Hepatic stellate cell (primary cell): ENCODE data around the gene TMEM91.

Experiments used
- DNase-seq: peaks from one replicate; pipeline ENCODE4 v3.0.0; 2011; ENCODE audit warnings: low spot score

The TMEM91 gene

DNA sequence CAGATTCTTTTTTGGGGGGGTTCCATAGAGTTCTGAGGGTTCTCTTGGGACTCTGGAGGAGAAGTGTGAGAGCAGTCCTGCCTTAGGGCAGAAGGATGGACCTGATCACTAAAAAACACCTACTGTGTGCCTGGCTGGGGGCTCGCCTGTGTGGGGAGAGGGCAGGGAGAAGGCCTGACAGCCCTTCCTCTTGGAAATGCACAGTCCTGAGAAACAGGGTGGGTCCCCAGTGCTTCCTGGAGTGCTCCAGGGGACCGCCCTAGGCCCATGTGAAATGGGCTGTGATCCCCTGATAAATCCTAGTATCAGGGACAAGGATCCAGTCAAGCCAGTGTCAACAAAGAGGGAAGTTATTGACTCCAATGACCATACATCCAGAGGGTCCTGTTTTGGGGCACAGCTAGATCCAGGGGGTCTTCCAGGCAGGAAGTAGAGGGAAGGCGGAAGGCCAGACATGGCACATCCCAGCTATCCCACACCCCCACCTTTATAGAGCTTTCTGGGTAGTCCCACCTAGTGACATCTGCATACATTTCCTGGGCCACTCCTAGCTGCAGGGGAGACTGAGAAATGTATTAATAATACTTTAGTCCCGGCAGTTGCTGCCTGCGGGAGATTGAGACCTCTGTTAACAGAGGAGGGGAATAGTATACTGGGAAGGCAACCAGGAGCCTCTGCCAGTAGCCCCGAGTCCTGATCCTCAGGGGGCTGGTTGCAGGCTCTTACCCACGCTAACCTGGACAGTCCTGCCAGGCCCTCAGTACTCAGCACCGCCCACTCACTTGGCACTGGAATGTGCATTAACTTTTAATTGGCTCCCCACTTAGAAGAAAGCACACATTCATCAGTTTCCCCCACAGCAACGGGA is 35.0 kb downstream of the TMEM91 start:
- no peak for DNase-seq

GRCh38 chr19:41411968-41412265 is 35.6 kb downstream of the TMEM91 start:
- no peak for DNase-seq

GRCh38 chr19:41412953-41413352 is 36.6 kb downstream of the TMEM91 start:
- DNase-seq: no peak

DNA sequence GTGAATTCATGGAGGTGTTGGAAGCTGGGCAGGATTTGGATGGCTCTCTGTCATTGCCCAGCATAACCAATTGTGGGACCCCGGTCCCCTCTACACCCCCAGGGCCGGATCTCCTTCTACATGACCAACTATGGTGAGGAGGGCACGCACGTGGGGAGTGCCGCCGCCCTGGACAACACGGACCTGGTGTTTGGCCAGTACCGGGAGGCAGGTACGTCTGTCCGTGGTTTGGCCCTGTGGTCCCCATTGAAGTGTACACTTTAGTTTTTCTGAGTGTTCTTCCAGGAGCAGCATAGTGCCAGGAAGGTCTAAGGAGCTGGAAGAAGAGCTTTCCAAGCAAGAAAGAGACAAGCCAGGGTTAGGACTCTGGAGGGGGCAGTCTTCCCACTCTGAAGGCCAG is 37.6 kb downstream of the TMEM91 start:
- no peak for DNase-seq

DNA sequence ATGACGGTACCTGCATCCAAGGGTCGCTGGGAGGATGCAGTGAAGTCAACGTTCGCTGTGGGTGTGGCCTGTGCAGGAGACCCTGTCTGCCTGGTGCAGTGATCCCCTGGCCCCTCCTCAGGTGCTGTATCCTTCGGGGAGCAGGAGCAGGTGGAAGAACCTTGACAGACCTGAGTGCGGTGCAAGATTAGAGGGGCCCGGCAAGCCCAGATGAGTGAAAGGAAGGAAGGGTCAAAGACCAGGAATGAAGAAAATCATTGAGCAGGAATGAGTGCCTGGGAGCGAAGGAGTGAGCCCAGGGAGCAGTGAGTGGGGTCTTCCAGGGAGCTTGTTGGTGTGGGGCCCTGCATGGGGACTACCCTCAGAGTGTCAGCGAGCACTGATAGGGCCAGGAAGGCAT is 38.1 kb downstream of the TMEM91 start:
- no peak for DNase-seq

DNA sequence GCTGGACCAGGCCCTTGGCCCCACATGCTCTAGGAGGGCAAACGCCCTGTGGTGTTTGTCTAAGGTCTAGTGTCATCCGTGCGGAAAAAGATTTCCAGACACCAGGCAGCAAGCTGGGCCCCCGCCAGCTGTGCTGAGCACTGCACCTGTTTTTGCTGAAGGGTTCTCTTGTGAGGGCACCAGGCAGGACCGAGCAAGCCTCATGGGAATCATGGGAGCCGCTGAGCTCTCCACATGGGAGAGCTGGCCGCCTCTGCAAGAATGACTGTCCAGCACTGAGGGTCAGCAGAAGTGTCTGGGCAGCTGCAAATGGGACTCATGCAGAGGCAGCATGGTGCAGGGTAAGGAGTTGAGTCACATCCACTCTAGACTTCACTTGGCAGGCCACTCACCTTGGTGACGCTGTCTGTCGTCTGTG is 38.8 kb downstream of the TMEM91 start:
- DNase-seq: no peak

DNA sequence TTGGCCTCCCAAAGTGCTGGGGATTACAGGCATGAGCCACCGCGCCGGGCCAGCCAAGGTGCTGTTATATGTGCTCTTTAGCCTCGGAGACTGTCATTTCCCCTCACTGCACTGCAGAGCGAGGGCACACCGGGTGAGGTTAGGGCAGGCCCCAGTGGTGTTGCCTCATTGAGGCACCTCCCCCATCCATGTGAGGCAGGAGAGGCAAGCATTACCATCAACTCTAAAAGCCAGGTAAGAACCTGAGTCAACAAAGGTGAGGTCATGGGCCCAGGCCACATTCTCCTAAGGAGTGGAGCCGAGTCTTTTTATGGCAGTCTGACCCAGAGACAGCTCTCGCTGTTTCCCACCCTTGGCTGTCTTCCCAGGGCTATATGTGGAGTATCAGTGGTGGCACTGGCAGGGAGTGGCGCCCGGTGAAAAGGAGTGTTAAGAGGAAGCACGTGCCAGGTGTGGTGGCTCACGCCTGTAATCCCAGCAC is 39.9 kb downstream of the TMEM91 start:
- no peak for DNase-seq

DNA sequence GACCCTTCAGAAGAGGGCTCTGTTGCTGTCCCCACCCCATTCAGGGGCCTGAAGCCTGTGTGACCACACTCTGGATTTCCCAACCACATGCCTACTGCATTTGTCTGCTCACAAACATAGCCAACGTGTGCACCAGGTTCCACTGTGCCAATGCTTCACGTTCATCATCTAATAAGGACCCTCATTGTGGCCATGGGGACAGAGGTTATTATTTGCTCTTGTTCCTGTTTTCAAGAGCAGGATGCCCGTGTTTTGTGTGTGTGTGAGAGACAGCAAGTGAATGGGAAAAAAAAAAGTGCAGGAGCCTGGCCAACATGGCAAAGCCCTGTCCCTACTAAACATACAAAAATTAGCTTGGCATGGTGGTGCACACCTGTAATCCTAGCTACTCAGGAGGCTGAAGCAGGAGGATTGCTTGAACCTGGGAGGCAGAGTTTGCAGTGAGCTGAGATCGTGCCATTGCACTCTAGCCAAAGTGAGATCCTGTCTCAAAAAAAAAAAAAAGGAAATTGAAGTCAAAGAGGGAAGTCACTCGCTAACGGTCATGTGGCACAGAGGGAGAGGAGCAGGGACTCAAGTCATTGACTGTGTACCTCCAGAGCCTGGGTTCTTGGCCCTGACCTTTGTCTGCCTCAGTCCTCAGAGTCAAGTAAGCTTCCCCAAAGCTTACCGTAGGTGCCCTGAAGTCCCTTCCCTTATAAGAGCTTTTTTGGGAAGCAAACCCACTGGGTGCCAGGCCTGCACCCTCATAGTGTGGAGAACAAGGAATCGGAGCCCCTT is 44.0 kb downstream of the TMEM91 start:
- DNase-seq: no peak

DNA sequence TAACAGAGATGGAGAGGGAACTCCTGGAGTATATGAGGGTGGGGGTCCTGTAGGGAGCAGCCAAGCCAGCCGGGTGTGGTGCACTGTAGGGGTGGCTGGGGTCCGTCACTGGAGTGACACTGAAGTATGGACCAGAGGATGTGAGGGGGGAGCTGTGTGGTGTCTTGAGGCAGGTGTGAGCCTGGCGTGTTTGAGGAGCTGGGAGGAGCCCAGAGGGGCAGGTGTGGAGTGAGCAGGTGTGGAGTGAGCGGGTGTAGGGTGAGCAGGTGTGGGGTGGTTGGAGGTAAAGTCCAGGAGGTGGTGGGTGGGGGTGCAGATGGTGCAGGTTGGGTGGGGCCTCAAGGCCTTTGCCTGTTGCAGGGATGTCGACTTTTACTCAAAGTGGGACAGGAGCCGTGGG is 45.0 kb downstream of the TMEM91 start:
- DNase-seq: no peak

DNA sequence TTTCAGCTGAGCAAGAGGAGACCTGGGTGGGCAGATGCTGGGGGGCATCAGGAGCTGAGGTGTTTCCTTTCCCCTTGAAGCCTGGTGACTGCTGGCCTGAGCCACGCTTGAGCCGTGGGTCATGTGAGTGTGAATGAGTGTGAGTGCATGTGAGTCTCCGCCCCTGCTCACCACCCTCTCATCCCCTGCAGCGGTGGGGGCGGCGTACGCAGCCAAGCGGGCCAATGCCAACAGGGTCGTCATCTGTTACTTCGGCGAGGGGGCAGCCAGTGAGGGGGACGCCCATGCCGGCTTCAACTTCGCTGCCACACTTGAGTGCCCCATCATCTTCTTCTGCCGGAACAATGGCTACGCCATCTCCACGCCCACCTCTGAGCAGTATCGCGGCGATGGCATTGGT is 45.6 kb downstream of the TMEM91 start:
- DNase-seq: no peak

GRCh38 chr19:41422456-41422855 is 46.1 kb downstream of the TMEM91 start:
- DNase-seq: no peak

DNA sequence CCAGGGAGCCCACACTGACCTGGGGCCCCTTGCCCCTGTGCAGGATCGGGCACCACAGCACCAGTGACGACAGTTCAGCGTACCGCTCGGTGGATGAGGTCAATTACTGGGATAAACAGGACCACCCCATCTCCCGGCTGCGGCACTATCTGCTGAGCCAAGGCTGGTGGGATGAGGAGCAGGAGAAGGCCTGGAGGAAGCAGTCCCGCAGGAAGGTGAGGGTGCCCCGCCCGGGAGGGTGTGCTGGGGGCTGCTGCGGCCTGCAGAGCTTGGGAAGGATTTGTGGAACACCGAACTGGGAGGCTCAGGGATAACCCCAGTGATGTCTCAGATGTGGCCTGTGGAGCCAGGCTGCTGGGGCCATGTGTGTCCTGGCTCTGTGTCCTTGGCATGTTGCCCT is 46.6 kb downstream of the TMEM91 start:
- no peak for DNase-seq

DNA sequence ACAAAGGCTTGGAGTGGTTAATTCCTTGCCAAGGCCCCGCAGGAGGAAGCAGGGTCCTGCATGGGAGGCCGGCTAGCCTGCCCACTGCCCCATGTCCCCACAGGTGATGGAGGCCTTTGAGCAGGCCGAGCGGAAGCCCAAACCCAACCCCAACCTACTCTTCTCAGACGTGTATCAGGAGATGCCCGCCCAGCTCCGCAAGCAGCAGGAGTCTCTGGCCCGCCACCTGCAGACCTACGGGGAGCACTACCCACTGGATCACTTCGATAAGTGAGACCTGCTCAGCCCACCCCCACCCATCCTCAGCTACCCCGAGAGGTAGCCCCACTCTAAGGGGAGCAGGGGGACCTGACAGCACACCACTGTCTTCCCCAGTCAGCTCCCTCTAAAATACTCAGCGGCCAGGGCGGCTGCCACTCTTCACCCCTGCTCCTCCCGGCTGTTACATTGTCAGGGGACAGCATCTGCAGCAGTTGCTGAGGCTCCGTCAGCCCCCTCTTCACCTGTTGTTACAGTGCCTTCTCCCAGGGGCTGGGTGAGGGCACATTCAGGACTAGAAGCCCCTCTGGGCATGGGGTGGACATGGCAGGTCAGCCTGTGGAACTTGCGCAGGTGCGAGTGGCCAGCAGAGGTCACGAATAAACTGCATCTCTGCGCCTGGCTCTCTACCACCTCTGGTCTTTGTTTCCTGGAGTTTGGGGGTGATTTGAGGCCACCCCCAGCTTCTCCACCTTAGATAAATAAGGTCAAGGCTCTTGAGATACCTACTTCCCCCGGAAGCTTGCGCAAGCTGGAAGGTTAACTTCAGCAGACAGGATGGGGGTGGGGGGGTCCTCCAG is 48.2 kb downstream of the TMEM91 start:
- DNase-seq: no peak

- no peak for DNase-seq
Measured at GRCh38 chr19:41425174-41426115, 49.1 kb downstream of the TMEM91 start.

DNA sequence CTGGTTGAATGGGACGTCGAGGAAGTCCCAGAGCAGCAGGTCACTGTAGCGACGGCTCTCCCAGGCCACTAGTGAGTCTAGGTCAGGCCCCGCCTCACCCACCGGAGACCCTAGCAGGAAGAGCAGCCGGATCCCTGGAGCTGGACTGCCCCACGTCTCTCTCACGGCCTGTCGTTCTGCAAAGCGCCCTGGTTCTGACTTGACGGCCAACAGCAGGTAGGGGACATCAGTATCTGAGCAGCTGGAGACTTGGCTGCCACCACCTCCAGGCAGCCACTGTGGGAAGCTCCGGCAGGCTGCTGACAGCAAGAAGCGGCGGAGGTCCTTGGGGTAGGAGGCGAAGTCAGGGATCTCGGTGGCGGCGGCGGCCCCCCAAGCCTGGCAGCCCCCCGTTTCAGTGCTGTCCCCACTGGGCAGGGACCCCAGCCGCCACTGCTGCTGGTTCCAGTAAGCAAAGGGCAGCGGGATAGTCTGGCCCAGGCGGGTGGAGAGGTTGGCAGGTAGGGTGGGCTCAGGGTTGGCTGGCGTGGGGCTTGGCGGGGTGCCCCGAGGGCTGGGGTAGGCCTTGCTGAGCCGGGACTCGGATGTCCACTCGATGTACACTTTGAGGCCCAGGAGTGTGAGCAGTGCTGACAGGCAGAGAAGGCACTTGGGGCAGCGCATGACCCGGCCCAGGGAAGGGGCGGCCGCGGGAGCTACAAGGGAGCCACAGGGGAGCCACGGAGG is 49.9 kb downstream of the TMEM91 start:
- no peak for DNase-seq

DNA sequence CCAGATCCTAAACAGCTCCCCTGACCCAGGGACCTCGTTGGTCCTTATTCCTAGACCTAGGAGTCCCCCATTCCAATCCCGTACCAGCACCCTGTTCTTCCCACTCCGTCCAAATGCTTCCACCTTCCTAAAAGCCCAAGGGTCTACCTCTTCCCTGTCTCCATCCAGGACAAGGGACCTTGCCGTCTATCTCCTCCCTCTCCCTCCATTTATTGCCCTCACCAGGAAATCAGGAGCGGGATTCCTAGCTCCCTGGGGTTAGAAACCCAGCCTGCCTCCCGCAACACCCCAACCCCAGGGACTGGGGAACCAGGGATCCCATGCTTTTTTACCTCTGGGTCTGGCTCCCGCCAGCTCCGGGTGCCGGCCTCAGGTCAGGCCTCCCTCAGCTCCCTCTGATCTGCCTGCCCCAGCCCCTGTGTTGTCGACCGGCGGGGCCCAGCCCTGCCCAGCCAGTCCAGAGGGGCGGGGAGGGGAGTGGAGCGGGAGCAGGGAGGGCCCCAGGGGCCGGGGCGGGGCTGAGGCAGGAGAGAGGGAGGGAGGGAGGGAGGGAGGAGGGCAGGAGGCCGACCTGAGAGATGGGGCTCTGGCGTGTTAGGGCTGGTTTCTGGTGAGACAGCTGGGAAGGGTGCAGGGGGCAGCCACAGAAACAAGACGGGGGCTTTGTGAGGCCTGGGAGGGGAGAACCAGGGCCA is 50.8 kb downstream of the TMEM91 start, which contains the start of gene B3GNT8:
B3GNT8 (minus strand) TSS at position 423 of the 695 bp plus-strand sequence. CDS start 596 bp downstream, outside the sequence.
- peak; percentile 81 for DNase-seq

DNA sequence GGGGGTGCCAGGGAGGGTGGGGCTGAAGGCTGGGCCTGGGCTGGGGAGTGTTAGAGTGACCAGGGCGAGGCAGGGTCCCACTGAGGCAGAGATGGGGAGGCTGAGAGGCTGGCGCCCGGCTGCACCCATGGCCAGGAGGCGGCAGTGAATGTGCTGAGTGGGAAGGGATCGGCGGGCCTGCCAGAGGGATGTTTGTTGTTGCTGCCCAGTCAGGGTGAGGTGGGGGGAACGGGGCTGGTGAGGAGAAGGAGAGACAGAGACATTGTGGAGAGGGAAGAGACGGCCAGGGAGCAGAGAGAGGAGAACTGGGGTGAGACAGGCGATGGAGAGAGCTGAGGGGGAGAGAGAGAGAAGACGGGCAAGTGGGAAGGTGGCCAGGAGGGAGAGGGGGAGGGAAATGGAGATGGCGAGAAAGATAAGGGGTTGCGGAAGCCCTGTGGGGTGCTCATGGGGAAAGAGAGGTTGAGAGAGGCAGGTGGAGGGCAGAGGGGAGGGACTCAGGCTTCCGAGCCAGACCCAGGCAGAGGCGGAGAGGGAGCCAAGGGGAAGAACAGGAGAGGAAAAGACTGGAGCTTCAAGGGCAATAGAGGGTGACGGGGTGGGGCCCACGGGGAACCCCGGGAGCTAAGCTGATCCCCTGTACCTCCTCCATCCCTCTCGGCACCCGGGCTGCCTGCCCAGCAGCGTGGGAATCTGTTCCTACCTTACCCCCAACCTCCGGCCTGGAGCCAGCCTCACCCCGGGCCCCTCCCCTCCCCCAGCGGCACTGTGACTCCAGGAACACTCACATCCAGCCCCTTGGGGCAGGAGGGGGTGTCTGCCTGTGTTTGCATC is 51.5 kb downstream of the TMEM91 start:
- peak; percentile 58 for DNase-seq

- no peak for DNase-seq
Measured at GRCh38 chr19:41428481-41428859, 52.1 kb downstream of the TMEM91 start.

DNA sequence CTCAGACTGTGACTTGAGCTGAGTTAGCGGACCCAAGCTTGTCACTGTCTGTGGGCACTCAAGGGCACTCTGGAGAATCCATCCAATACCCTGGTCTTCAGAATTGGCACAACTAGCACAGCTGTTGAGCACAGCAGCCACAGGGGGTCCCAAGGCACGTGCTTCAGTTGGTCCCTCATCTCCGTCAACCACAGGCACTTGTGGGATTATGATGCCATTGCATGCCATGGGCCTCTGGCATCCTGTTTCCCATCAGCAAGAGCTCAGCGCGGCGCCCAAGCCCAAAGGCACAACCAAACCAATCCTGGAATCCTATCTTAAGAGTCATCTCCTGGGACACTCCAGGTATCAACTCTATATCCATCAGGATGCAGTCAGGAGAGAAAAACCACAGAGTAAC is 54.6 kb downstream of the TMEM91 start:
- DNase-seq: no peak
